NCI-H1105 (cell line): ENCODE data around the gene IQCE.
"Not testable (repeated sequence)": the region's sequence is repeated elsewhere in the genome, so short reads cannot be mapped to it uniquely, and the experiment has no call there.

Source experiments
- DNase-seq: peaks from one replicate; lab custom pipeline; 2025; lab: John Stamatoyannopoulos, UW

IQCE gene

GRCh38 chr7:2533566-2533965, 25.2 kb upstream of the IQCE start:
- not testable (repeated sequence) for DNase-seq

GRCh38 chr7:2534214-2534613, 24.6 kb upstream of the IQCE start:
- DNase-seq: not testable (repeated sequence)

- DNase-seq: not testable (repeated sequence)
These were observed 22.7 kb upstream of the IQCE start for GRCh38 chr7:2535872-2536627.

GRCh38 chr7:2537981-2538851, 20.6 kb upstream of the IQCE start:
- no peak for DNase-seq

GRCh38 chr7:2539031-2539911, 19.5 kb upstream of the IQCE start:
- DNase-seq: no peak

GRCh38 chr7:2540133-2540532, 18.6 kb upstream of the IQCE start:
- DNase-seq: no peak

- no peak for DNase-seq
These were observed 18.1 kb upstream of the IQCE start for GRCh38 chr7:2540641-2541051.

GRCh38 chr7:2541291-2542010, 17.3 kb upstream of the IQCE start:
- no peak for DNase-seq

GRCh38 chr7:2542011-2542915, 16.5 kb upstream of the IQCE start:
- DNase-seq: no peak

GRCh38 chr7:2542916-2543871, 15.6 kb upstream of the IQCE start:
- DNase-seq: no peak

- DNase-seq: no peak
These were observed 14.1 kb upstream of the IQCE start for GRCh38 chr7:2544541-2545188.

GRCh38 chr7:2545746-2546425, 12.9 kb upstream of the IQCE start:
- no peak for DNase-seq

GRCh38 chr7:2546776-2547586, 11.8 kb upstream of the IQCE start:
- no peak for DNase-seq

- no peak for DNase-seq
These were observed 7.4 kb upstream of the IQCE start for GRCh38 chr7:2551418-2551817.

GRCh38 chr7:2553108-2553507, 5.7 kb upstream of the IQCE start:
- no peak for DNase-seq

- no peak for DNase-seq
These were observed 4.8 kb upstream of the IQCE start for GRCh38 chr7:2553831-2554581.
